SU-DHL-6 (cell line): Measurements from ENCODE around the gene OLFM2.
"Not testable (repeated sequence)": the region's sequence is repeated elsewhere in the genome, so short reads cannot be mapped to it uniquely, and the experiment has no call there.

Experiments
- H2AFZ ChIP-seq: fragments of 200-600 bp; sonication (generic); 2 replicates; pipeline ENCODE4 v1.6.1; 2014; ENCODE audit warnings: low read depth, mild to moderate bottlenecking, moderate library complexity, mixed read lengths, antibody characterized with exemption, low read length; ENCODE audit not compliant: severe bottlenecking
- H3F3A ChIP-seq: fragments of 200-600 bp; shearing (Covaris generic); 2 replicates; pipeline ENCODE4 v1.6.0; 2016; ENCODE audit warnings: antibody characterized with exemption, mild to moderate bottlenecking; ENCODE audit not compliant: insufficient read depth
- H3K27ac ChIP-seq: fragments of 200-600 bp; sonication (generic); 2 replicates; pipeline ENCODE4 v1.5.1; 2016; ENCODE audit warnings: low read depth, mild to moderate bottlenecking, low read length, moderate library complexity, mixed read lengths
- H3K27me3 ChIP-seq: fragments of 200-600 bp; sonication (generic), shearing (Covaris generic); 2 replicates; pipeline ENCODE4 v1.6.0; 2014; ENCODE audit warnings: mild to moderate bottlenecking, low read length
- H3K36me3 ChIP-seq: fragments of 200-600 bp; sonication (generic); 2 replicates; pipeline ENCODE4 v1.6.1; 2014; ENCODE audit warnings: mild to moderate bottlenecking, low read length, mixed read lengths
- H3K4me2 ChIP-seq: fragments of 300-600, 200-600 bp; shearing (Covaris generic), sonication (generic); 2 replicates; pipeline ENCODE4 v1.6.0; 2014; ENCODE audit warnings: low read length, low read depth, mild to moderate bottlenecking; ENCODE audit not compliant: poor library complexity, severe bottlenecking
- H3K4me3 ChIP-seq: fragments of 200-600 bp; sonication (generic); 2 replicates; pipeline ENCODE4 v1.5.1; 2014; ENCODE audit warnings: antibody characterized with exemption, low read length, mild to moderate bottlenecking, mixed read lengths; ENCODE audit not compliant: insufficient read depth, poor library complexity, severe bottlenecking
- H3K79me2 ChIP-seq: fragments of 200-600 bp; sonication (generic); 2 replicates; pipeline ENCODE4 v1.6.1; 2014; ENCODE audit warnings: mild to moderate bottlenecking, low read length, moderate library complexity; ENCODE audit not compliant: insufficient read depth
- H3K9ac ChIP-seq: fragments of 200-600 bp; sonication (generic); 2 replicates; pipeline ENCODE4 v1.7.0; 2014; ENCODE audit warnings: mild to moderate bottlenecking, low read length
- H3K9me2 ChIP-seq: fragments of 200-600 bp; sonication (generic); replicated peaks from 2 replicates; pipeline ENCODE4 v1.6.1; 2014; ENCODE audit warnings: low read length; ENCODE audit not compliant: insufficient read depth
- H3K9me3 ChIP-seq: fragments of 200-600 bp; sonication (generic); 2 replicates; pipeline ENCODE4 v1.6.1; 2014; ENCODE audit warnings: low read length, mixed read lengths; ENCODE audit not compliant: insufficient read depth
- H4K20me1 ChIP-seq: fragments of 200-600 bp; sonication (generic); 2 replicates; pipeline ENCODE4 v1.6.1; 2014; ENCODE audit warnings: low read depth, mild to moderate bottlenecking, antibody characterized with exemption, low read length, moderate library complexity, mixed read lengths
- EZH2phosphoT487 ChIP-seq: fragments of 200-600 bp; sonication (generic), shearing (Covaris generic); conservative IDR thresholded peaks from 2 replicates; pipeline ENCODE4 v1.6.1; 2018; ENCODE audit warnings: mild to moderate bottlenecking, antibody characterized with exemption, low read length, moderate library complexity, mixed read lengths
- TF ChIP-seq, protein P1 (sequence below): fragments of 200-600 bp; sonication (generic); IDR thresholded peaks from one replicate; pipeline ENCODE4 v1.5.1; 2017; ENCODE audit warnings: antibody characterized with exemption, mild to moderate bottlenecking, low read length, moderate library complexity; ENCODE audit not compliant: insufficient read depth, poor library complexity, severe bottlenecking

Gene OLFM2

DNA sequence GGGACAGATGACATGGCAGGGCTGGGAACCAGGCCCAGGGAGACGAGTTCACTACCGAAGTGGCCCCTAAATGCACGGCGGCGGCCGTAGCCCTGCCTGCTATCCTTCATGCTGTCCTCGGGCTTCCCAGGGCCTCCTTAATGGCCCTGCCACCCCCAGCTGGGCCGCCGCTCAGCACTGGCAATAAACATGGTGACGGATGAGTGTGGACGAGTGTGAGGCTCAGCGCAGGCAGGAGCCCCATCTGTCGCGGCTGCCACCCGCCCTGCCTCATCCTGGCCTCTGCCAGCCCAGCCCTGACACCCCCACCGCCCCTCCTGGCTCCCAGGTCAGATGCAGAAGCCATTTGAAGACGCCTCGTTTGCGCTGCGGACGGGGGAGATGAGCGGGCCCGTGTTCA is 87.6 kb downstream of the OLFM2 start:
- H3K4me3 ChIP-seq, result no peak overlapping the region
- no peaks in the 10 kb centered on the region for H3K9me2 ChIP-seq
- no peak overlapping the region for H3K9ac ChIP-seq
- H3F3A ChIP-seq, result no peaks in the 10 kb centered on the region
- H3K27ac ChIP-seq, result no peak overlapping the region
- no peaks in the 10 kb centered on the region for H3K36me3 ChIP-seq
- H3K4me2 ChIP-seq, result no peak overlapping the region
- no peaks in the 10 kb centered on the region for H3K9me3 ChIP-seq
- no peak for TF ChIP-seq EZH2phosphoT487
- TF ChIP-seq, protein P1, sequence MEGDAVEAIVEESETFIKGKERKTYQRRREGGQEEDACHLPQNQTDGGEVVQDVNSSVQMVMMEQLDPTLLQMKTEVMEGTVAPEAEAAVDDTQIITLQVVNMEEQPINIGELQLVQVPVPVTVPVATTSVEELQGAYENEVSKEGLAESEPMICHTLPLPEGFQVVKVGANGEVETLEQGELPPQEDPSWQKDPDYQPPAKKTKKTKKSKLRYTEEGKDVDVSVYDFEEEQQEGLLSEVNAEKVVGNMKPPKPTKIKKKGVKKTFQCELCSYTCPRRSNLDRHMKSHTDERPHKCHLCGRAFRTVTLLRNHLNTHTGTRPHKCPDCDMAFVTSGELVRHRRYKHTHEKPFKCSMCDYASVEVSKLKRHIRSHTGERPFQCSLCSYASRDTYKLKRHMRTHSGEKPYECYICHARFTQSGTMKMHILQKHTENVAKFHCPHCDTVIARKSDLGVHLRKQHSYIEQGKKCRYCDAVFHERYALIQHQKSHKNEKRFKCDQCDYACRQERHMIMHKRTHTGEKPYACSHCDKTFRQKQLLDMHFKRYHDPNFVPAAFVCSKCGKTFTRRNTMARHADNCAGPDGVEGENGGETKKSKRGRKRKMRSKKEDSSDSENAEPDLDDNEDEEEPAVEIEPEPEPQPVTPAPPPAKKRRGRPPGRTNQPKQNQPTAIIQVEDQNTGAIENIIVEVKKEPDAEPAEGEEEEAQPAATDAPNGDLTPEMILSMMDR, result no peak
- no peaks in the 10 kb centered on the region for H3K27me3 ChIP-seq
- H4K20me1 ChIP-seq, result no peaks in the 10 kb centered on the region
- H3K79me2 ChIP-seq, result no peaks in the 10 kb centered on the region
- H2AFZ ChIP-seq, result no peak overlapping the region

DNA sequence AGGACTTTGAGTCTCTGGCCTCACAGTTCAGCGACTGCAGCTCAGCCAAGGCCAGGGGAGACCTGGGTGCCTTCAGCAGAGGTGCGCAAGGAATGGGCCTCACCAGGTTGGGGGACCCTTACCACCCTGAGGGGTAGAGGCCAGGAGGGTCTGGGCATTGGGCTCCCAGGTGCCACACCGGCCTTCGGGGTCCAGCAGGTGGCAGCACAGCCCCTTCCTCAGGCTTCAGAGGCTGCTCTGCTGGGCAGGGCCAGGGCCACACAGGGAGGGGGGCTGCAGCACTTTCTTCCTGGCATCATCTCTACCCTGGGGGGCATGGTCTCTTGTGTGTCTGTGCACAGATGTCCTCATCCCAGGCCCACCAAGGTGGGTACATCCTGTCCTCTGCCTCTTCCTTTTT is 88.3 kb downstream of the OLFM2 start:
- Histone ChIP-seq H3F3A (no peaks in the 10 kb centered on the region), H3K9ac (no peak overlapping the region), H4K20me1 (no peaks in the 10 kb centered on the region), H3K4me2 (no peak overlapping the region), H3K9me3 (no peaks in the 10 kb centered on the region), H3K27ac (no peak overlapping the region), H2AFZ (no peak overlapping the region), H3K27me3 (no peaks in the 10 kb centered on the region), H3K9me2 (no peaks in the 10 kb centered on the region), H3K79me2 (no peaks in the 10 kb centered on the region), H3K36me3 (no peaks in the 10 kb centered on the region), H3K4me3 (no peak overlapping the region)
- no peak for TF ChIP-seq EZH2phosphoT487
- TF ChIP-seq, protein P1, result peak; percentile 35

DNA sequence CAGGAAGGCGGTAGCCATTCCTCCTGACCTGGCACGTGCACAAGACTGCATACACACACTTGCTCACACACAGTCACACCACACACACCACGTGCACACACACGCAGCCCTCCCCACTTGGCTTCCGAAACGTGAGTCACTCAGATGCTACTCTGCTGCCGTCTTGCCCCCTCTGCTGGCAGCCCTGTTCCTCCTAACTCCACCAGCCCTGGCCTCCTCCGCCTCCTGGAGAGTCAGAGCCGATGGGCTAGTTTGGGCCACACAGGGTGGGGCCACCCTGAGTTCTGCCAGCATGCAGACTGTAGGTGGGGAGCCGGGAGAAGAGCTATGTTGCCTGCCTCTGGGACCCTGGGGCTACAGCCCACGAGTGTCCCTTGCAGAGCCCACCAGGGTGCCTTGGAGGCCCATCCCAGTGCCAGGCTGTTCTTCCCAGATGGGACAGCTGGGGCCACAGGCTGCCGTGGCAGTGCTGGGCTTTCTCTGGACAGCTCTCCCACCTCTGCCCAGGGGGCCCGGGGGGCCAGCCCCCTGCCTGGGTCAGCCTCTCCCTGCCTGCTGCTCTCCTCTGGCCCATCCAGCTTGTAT is 89.1 kb downstream of the OLFM2 start:
- no peaks in the 10 kb centered on the region for H4K20me1 ChIP-seq
- no peak overlapping the region for H3K4me2 ChIP-seq
- no peak overlapping the region for H2AFZ ChIP-seq
- H3K36me3 ChIP-seq, result no peaks in the 10 kb centered on the region
- H3K9ac ChIP-seq, result no peak overlapping the region
- TF ChIP-seq EZH2phosphoT487, result no peak
- TF ChIP-seq, protein P1, result no peak
- no peak overlapping the region for H3K4me3 ChIP-seq
- H3K27ac ChIP-seq, result no peak overlapping the region
- no peaks in the 10 kb centered on the region for H3K9me3 ChIP-seq
- H3K9me2 ChIP-seq, result no peaks in the 10 kb centered on the region
- H3F3A ChIP-seq, result no peaks in the 10 kb centered on the region
- H3K79me2 ChIP-seq, result no peaks in the 10 kb centered on the region
- H3K27me3 ChIP-seq, result no peaks in the 10 kb centered on the region

DNA sequence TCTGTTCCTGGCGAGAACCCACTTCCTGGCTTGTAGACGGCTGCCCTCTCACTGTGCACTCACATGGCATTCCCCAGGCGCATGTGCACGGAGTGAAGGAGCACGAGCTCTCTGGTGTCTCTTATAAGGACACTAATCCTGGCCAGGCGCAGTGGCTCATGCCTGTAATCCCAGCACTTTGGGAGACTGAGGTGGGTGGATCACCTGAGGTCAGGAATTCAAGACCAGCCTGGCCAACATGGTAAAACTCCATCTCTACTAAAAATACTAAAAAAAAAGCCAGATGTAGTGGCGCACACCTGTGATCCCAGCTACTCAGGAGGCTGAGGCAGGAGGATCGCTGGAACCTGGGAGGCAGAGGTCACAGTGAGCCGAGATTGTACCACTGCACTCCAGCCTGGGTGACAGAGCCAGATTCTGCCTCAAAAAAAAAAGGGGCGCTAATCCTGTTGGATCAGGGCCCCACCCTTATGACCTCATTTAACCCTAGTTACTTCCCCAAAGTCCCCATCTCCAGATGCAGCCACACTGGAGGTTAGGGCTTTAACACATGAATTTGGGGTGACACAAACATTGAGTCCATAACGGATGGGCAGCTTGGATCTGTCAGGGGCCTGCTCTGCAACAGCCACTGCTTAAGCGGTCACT is 92.6 kb downstream of the OLFM2 start:
- not testable (repeated sequence) for H3K9ac ChIP-seq, H3K4me3 ChIP-seq, H3K36me3 ChIP-seq, H3F3A ChIP-seq, H3K9me3 ChIP-seq, H4K20me1 ChIP-seq, H2AFZ ChIP-seq, H3K27ac ChIP-seq, H3K27me3 ChIP-seq, H3K9me2 ChIP-seq, H3K79me2 ChIP-seq, H3K4me2 ChIP-seq
